CD4-positive, alpha-beta T cell treated with Interleukin-12 subunit alpha and Interleukin-12 subunit beta, for 1 hour (primary cell): ENCODE measurements around the gene LRAT.

Experiments
- DNase-seq: peaks from one replicate; pipeline ENCODE4 v3.0.0-alpha.2; 2020

LRAT gene

GRCh38 chr4:154778264-154778663 lies 34.5 kb downstream of the LRAT start:
- no peak for DNase-seq

GRCh38 chr4:154779362-154779947 lies 35.7 kb downstream of the LRAT start:
- DNase-seq, result no peak

- DNase-seq, result no peak
Measured at GRCh38 chr4:154781126-154781982, 37.6 kb downstream of the LRAT start, which contains the start of gene RBM46. Gene RBM46, plus strand, starts transcription at chr4:154781272. Its CDS starts 15,481 bp downstream, at chr4:154796753.

- no peak for DNase-seq
Measured at GRCh38 chr4:154781983-154782293, 38.1 kb downstream of the LRAT start.
